ENCODE data around the gene ARID5A.

DNA sequence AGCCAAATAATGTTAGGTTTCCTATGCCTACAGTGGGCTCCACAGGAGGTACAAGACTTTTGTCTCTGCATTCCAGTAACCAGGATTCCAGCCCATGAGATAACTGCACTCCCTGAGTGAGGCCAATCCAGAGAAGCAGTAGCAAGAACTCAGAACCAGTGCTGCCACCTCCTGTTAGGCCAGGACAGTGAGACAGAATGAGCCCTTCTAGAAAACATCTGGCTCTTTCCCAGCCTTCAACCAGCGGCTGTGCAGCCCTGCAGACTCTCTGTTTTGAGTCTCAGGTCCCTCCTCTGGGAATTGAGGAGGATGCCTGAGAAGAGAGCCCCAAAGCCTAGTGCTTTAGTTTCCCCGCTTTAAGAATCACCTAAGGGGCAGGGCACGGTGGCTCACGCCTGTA, 44.2 kb downstream of the ARID5A start:
- TF ChIP-seq, protein P1, sequence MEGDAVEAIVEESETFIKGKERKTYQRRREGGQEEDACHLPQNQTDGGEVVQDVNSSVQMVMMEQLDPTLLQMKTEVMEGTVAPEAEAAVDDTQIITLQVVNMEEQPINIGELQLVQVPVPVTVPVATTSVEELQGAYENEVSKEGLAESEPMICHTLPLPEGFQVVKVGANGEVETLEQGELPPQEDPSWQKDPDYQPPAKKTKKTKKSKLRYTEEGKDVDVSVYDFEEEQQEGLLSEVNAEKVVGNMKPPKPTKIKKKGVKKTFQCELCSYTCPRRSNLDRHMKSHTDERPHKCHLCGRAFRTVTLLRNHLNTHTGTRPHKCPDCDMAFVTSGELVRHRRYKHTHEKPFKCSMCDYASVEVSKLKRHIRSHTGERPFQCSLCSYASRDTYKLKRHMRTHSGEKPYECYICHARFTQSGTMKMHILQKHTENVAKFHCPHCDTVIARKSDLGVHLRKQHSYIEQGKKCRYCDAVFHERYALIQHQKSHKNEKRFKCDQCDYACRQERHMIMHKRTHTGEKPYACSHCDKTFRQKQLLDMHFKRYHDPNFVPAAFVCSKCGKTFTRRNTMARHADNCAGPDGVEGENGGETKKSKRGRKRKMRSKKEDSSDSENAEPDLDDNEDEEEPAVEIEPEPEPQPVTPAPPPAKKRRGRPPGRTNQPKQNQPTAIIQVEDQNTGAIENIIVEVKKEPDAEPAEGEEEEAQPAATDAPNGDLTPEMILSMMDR (IDR thresholded peaks at IDR 0.05): no peak
- no peak for TF ChIP-seq POLR2A (IDR thresholded peaks at IDR 0.05)
